HUES6 (cell line): ENCODE results near the gene GPS1.

ENCODE experiments used
- H3K27ac ChIP-seq: 2 replicates; pipeline ENCODE4 v1.7.0; 2013; ENCODE audit warnings: low read depth, mild to moderate bottlenecking, low read length, inconsistent platforms
- H3K27me3 ChIP-seq: 2 replicates; pipeline ENCODE4 v1.6.1; 2013; ENCODE audit warnings: low read length; ENCODE audit not compliant: control insufficient read depth, insufficient read depth
- H3K36me3 ChIP-seq: 2 replicates; pipeline ENCODE4 v1.6.1; 2013; ENCODE audit warnings: low read length; ENCODE audit not compliant: control insufficient read depth, insufficient read depth
- H3K4me1 ChIP-seq: 2 replicates; pipeline ENCODE4 v1.6.1; 2013; ENCODE audit warnings: low read length; ENCODE audit not compliant: control insufficient read depth, insufficient read depth
- H3K4me3 ChIP-seq: 2 replicates; pipeline ENCODE4 v1.5.1; 2013; ENCODE audit warnings: low read depth, low read length
- H3K9ac ChIP-seq: one replicate; pipeline ENCODE4 v1.6.1; 2013; ENCODE audit warnings: mild to moderate bottlenecking, low read length
- H3K9me3 ChIP-seq: 2 replicates; pipeline ENCODE4 v1.6.1; 2013; ENCODE audit warnings: low read depth, low read length; ENCODE audit not compliant: control insufficient read depth, insufficient read depth

The GPS1 gene

GRCh38 chr17:82049106-82049505 lies 2.6 kb upstream of the GPS1 start:
- no peak overlapping the region for H3K9ac ChIP-seq

DNA sequence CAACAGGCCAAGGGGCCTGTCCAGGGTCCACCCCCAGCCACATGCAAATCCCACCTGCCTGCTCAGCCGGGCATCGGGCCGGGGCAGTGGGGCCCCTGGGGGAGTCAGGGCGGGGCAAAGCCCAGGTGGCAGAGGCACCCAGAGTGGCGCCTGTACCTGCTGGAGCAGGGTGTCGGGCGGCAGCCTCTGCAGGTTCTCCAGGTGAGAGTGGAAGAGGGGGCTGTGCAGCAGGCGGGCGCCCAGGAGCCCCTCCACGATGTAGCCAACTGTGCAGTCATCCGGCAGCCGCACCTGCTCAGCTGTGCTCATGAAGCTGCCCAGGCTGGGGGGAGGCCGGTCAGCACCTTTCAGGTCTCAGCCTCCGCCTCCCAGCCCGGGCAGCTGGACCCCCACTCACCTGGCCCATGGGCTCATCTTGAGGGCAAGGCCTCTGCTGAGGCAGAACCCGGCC lies 2.2 kb upstream of the GPS1 start:
- no peak overlapping the region for H3K9ac ChIP-seq
- no peaks in the 10 kb centered on the region for H3K27me3 ChIP-seq
- H3K9me3 ChIP-seq = no peaks in the 10 kb centered on the region
- peaks cover 9% of the 10 kb centered on the region for H3K4me1 ChIP-seq
- peaks cover 53% of the 10 kb centered on the region for H3K36me3 ChIP-seq
- H3K4me3 ChIP-seq = no peak overlapping the region
- H3K27ac ChIP-seq = no peak overlapping the region

More at GRCh38 chr17:82049106-82049505, 2.6 kb upstream of the GPS1 start:
- peaks cover 9% of the 10 kb centered on the region for H3K4me1 ChIP-seq
- no peaks in the 10 kb centered on the region for H3K27me3 ChIP-seq
- no peak overlapping the region for H3K4me3 ChIP-seq
- H3K36me3 ChIP-seq = peaks cover 48% of the 10 kb centered on the region
- H3K9me3 ChIP-seq = no peaks in the 10 kb centered on the region
- no peak overlapping the region for H3K27ac ChIP-seq

DNA sequence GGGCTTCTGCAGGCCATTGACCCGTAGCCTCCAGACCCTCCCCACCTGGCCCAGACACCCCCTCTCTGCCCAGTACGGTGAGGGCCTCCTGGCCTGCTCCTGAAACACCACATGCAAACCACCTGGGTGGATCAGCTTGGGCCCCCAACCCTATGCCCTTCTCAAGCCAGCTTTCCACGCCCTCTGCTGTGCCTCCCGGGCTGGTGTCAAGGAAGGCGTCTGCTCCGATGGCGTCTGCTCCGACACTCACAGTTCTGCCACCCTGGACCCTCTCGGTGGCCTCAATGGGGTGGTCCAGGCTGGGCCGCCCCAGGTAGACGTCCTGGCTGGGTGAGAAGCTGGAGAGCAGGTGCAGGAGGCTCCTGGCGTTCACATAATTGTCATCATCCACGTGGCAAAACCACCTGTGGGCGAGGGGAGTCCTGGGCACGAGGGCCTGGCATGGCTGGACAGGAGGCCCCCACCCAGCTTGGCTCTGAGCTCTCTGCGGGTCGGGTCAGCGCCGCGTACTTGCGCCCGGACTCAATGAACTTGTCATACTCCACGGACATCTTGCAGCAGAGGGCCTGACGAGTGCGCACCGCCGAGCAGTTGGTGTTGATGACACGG lies 1.4 kb upstream of the GPS1 start:
- Histone ChIP-seq H3K27me3 (no peaks in the 10 kb centered on the region), H3K4me1 (peaks cover 9% of the 10 kb centered on the region), H3K36me3 (peaks cover 60% of the 10 kb centered on the region), H3K9me3 (no peaks in the 10 kb centered on the region), H3K9ac (peak overlapping the region; percentile 41), H3K4me3 (peak overlapping the region; percentile 99), H3K27ac (no peak overlapping the region)

GRCh38 chr17:82050761-82051641 lies 697 bp upstream of the GPS1 start:
- Histone ChIP-seq H3K36me3 (peaks cover 66% of the 10 kb centered on the region), H3K4me3 (peak overlapping the region; percentile 99), H3K9me3 (no peaks in the 10 kb centered on the region), H3K27ac (no peak overlapping the region), H3K9ac (peak overlapping the region; percentile 41), H3K27me3 (no peaks in the 10 kb centered on the region), H3K4me1 (peaks cover 9% of the 10 kb centered on the region)

DNA sequence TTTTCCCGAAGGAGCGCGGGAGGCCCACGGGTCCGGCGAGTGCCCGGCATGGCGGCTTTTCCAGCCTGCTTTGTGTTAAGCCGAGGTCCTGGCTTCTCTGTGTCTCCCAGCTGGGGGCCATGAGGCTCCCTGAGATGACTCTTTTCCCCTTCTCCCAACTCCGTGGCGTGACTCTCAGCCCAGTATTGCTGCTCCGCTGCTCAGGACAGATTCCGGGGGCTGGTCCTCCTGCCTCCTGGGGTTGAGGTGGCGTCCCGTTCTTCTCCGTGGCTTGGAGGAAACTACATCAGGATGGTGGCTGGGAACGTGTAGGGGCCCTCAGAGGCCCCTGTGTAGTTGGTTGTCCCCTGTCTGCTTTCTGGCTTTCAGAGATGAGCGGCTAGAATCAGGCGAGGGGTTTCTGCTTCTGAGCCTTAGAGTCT lies 951 bp downstream of the GPS1 start:
- H3K9me3 ChIP-seq = no peaks in the 10 kb centered on the region
- H3K27ac ChIP-seq = no peak overlapping the region
- peak overlapping the region; percentile 88 for H3K9ac ChIP-seq
- peak overlapping the region; percentile 99 for H3K4me3 ChIP-seq
- no peaks in the 10 kb centered on the region for H3K27me3 ChIP-seq
- H3K4me1 ChIP-seq = peaks cover 9% of the 10 kb centered on the region
- H3K36me3 ChIP-seq = peaks cover 73% of the 10 kb centered on the region

- no peaks in the 10 kb centered on the region for H3K9me3 ChIP-seq
- peaks cover 9% of the 10 kb centered on the region for H3K4me1 ChIP-seq
- H3K9ac ChIP-seq = no peak overlapping the region
- H3K27ac ChIP-seq = no peak overlapping the region
- no peaks in the 10 kb centered on the region for H3K27me3 ChIP-seq
- H3K36me3 ChIP-seq = peaks cover 73% of the 10 kb centered on the region
- peak overlapping the region; percentile 99; the same call in 1 of the 2 replicates for H3K4me3 ChIP-seq
Observed at GRCh38 chr17:82053130-82053529, 1.4 kb downstream of the GPS1 start.

GRCh38 chr17:82053556-82054263 lies 2.0 kb downstream of the GPS1 start:
- Histone ChIP-seq H3K4me1 (peaks cover 9% of the 10 kb centered on the region), H3K9me3 (no peaks in the 10 kb centered on the region), H3K4me3 (peak overlapping the region; percentile 3; the same call in 1 of the 2 replicates), H3K36me3 (peaks cover 73% of the 10 kb centered on the region), H3K9ac (no peak overlapping the region), H3K27ac (no peak overlapping the region), H3K27me3 (no peaks in the 10 kb centered on the region)

GRCh38 chr17:82054351-82055022 lies 2.8 kb downstream of the GPS1 start:
- Histone ChIP-seq H3K36me3 (peaks cover 73% of the 10 kb centered on the region), H3K4me3 (no peak overlapping the region; the same call in 1 of the 2 replicates), H3K9me3 (no peaks in the 10 kb centered on the region), H3K9ac (no peak overlapping the region), H3K27me3 (no peaks in the 10 kb centered on the region), H3K4me1 (peaks cover 9% of the 10 kb centered on the region), H3K27ac (no peak overlapping the region)

DNA sequence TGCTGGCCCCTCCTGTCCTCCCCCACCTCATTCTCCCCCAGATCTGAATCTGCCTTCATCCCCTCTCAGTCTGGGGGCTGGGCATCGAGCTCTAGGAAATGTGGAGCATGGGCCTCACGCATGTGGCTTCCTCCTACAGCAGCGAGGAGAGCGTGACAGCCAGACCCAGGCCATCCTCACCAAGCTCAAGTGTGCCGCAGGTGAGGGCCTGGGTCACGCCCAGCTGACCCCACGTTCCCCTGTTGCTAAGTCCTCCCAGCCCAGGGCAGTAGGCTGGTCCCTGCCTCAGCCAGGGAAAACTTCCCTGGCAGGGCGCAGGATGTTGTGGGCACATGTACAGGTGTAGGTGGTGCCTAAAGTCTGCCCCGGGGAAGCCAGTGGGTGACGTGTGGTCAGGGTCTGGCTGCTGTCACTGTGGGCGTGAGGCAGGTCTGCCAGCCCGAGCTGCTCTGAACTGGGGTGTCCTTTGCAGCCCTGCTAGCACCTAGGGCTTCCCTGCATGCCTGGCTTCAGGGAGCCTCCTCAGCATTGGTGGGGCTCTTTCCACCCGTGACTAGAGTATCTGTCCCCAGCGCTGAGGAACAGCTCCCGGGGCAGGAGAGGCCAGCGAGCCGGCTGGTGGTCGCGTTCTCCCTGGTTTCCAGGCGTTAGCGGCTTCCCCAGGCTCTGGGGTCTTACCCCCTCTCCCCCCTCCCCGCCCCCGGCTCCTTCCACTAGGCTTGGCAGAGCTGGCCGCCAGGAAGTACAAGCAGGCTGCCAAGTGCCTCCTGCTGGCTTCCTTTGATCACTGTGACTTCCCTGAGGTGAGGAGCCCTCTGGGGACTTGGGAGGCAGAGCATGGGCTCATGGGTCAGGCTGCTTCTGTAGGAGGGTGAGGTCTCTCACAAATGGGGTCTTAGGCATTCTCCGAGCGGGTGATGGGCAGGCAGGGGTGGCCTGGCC lies 3.6 kb downstream of the GPS1 start:
- Histone ChIP-seq H3K9ac (no peak overlapping the region), H3K4me3 (no peak overlapping the region), H3K27ac (no peak overlapping the region), H3K27me3 (no peaks in the 10 kb centered on the region), H3K9me3 (no peaks in the 10 kb centered on the region), H3K36me3 (peaks cover 73% of the 10 kb centered on the region), H3K4me1 (peaks cover 9% of the 10 kb centered on the region)
